Brain microvascular endothelial cell (primary cell): Measurements from ENCODE around the gene TMEM120B.

ENCODE experiments used
- DNase-seq: peaks from one replicate; pipeline ENCODE4 v3.0.0-alpha.2; 2020
- H3K27ac ChIP-seq: fragments of 250-450 bp; sonication (Bioruptor Pico); 2 replicates; pipeline ENCODE4 v1.5.1; 2020; ENCODE audit warnings: mild to moderate bottlenecking, moderate library complexity
- H3K27me3 ChIP-seq: fragments of 250-450 bp; sonication (Bioruptor Pico); replicated peaks from 2 replicates; pipeline ENCODE4 v1.5.1; 2020; ENCODE audit warnings: mild to moderate bottlenecking
- H3K36me3 ChIP-seq: fragments of 250-450 bp; sonication (Bioruptor Pico); replicated peaks from 2 replicates; pipeline ENCODE4 v1.5.1; 2020; ENCODE audit warnings: mild to moderate bottlenecking
- H3K4me3 ChIP-seq: 2 replicates; pipeline ENCODE4 v1.5.1; 2011; ENCODE audit warnings: low read depth, mild to moderate bottlenecking, control low read depth, low read length, moderate library complexity
- CTCF ChIP-seq: IDR thresholded peaks from 2 replicates; pipeline ENCODE4 v1.5.1; 2011; ENCODE audit warnings: low read depth, mild to moderate bottlenecking, moderate library complexity, low read length, control low read depth, inconsistent platforms; ENCODE audit errors: missing control alignments
- in situ Hi-C: cut with HindIII; loops from 2 replicates; pipeline ENCODE4 v1.10.0; 2017; ENCODE audit warnings: low sequenced_read_pairs, low pct_ligation_motif_present

Gene TMEM120B

GRCh38 chr12:121795034-121795968, 82.7 kb downstream of the TMEM120B start:
- peak; percentile 97 for TF ChIP-seq CTCF
- peak overlapping the region; percentile 69 for H3K27ac ChIP-seq
- in situ Hi-C loops, result no loop called here
- peaks cover 3% of the 10 kb centered on the region for H3K36me3 ChIP-seq
- H3K4me3 ChIP-seq, result peak overlapping the region; percentile 33
- no peaks in the 10 kb centered on the region for H3K27me3 ChIP-seq
- DNase-seq, result peak; percentile 73

GRCh38 chr12:121796855-121797751, 84.6 kb downstream of the TMEM120B start:
- Histone ChIP-seq H3K4me3 (peak overlapping the region; percentile 45), H3K36me3 (peaks cover 3% of the 10 kb centered on the region), H3K27ac (peak overlapping the region; percentile 50), H3K27me3 (no peaks in the 10 kb centered on the region)
- peak; percentile 68 for DNase-seq
- peak; percentile 40 for TF ChIP-seq CTCF
- in situ Hi-C loops, result no loop called here

GRCh38 chr12:121797937-121798786, 85.6 kb downstream of the TMEM120B start:
- H3K4me3 ChIP-seq, result peak overlapping the region; percentile 45
- H3K36me3 ChIP-seq, result peaks cover 3% of the 10 kb centered on the region
- H3K27ac ChIP-seq, result no peak overlapping the region
- in situ Hi-C loops, result no loop called here
- DNase-seq, result no peak
- TF ChIP-seq CTCF, result no peak
- H3K27me3 ChIP-seq, result no peaks in the 10 kb centered on the region

- Histone ChIP-seq H3K27ac (peak overlapping the region; percentile 97), H3K36me3 (peaks cover 3% of the 10 kb centered on the region), H3K27me3 (no peaks in the 10 kb centered on the region), H3K4me3 (peak overlapping the region; percentile 64)
- no peak for DNase-seq
- no peak for TF ChIP-seq CTCF
- in situ Hi-C loops, result no loop called here
These were observed 86.2 kb downstream of the TMEM120B start for GRCh38 chr12:121798787-121799155.

GRCh38 chr12:121799156-121799841, 86.7 kb downstream of the TMEM120B start:
- peak overlapping the region; percentile 97 for H3K27ac ChIP-seq
- in situ Hi-C loops, result no loop called here
- DNase-seq, result peak; percentile 77

More at GRCh38 chr12:121799156-121799841, 86.7 kb downstream of the TMEM120B start:
- Histone ChIP-seq H3K4me3 (peak overlapping the region; percentile 64), H3K36me3 (peaks cover 3% of the 10 kb centered on the region), H3K27me3 (no peaks in the 10 kb centered on the region)
- TF ChIP-seq CTCF, result peak; percentile 7
